ENCODE results near the gene PARP4.

DNA sequence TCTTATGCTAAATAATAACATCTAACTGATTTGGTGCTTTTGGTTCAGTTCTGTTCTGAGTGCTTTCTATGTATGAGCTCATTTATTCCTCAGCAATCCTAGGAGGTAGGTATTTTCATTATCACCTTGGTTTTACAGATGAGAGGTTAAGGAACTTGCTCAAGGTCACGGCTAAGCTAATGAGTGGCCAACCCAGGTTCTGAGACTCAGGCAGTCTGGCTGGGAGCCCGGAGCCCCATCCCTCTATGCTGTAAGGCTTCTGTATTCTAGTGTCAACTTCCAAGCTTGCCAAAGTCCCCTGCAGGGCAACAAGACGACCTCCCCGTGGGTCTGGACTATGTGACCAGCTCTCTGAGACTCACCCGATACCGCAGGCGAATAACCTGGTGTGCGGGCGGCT lies 60.5 kb downstream of the PARP4 start:
- TF ChIP-seq, protein P1, sequence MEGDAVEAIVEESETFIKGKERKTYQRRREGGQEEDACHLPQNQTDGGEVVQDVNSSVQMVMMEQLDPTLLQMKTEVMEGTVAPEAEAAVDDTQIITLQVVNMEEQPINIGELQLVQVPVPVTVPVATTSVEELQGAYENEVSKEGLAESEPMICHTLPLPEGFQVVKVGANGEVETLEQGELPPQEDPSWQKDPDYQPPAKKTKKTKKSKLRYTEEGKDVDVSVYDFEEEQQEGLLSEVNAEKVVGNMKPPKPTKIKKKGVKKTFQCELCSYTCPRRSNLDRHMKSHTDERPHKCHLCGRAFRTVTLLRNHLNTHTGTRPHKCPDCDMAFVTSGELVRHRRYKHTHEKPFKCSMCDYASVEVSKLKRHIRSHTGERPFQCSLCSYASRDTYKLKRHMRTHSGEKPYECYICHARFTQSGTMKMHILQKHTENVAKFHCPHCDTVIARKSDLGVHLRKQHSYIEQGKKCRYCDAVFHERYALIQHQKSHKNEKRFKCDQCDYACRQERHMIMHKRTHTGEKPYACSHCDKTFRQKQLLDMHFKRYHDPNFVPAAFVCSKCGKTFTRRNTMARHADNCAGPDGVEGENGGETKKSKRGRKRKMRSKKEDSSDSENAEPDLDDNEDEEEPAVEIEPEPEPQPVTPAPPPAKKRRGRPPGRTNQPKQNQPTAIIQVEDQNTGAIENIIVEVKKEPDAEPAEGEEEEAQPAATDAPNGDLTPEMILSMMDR (IDR thresholded peaks at IDR 0.05 in 4 of 5, conservative IDR thresholded peaks at IDR 0.05 in 1 of 5) = no peak
- no peak for TF ChIP-seq POLR2A (IDR thresholded peaks at IDR 0.05)

Data from gastrocnemius medialis (tissue), 4 donors.